HG03139 (cell line): Measurements from ENCODE around the gene FGGY.
"Not testable (repeated sequence)": the region's sequence is repeated elsewhere in the genome, so short reads cannot be mapped to it uniquely, and the experiment has no call there.

Experiments used
- ATAC-seq: cut with Tn5 transposase; IDR thresholded peaks from one replicate; pipeline ENCODE4 v1.9.1; 2021; ENCODE audit not compliant: unreplicated experiment

Gene FGGY

DNA sequence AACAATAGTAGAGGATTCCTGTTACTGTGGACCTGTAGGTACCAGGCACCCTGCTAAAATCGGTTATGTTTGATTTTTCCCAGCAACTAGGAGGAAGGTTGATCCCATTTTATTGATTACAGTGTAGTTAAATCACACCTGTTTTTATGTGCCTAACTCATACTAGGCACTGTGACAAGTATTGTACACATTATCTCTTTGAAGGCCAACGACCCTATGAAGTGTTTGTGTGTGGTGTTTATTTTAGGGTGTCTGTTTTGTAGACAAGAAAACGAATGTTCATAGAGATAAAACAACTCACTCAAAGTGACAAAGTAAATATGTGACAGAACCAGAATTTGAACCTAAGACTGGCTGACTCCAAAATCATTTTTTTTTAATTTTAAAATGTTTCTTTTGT is 49.5 kb downstream of the FGGY start:
- no peak for ATAC-seq

DNA sequence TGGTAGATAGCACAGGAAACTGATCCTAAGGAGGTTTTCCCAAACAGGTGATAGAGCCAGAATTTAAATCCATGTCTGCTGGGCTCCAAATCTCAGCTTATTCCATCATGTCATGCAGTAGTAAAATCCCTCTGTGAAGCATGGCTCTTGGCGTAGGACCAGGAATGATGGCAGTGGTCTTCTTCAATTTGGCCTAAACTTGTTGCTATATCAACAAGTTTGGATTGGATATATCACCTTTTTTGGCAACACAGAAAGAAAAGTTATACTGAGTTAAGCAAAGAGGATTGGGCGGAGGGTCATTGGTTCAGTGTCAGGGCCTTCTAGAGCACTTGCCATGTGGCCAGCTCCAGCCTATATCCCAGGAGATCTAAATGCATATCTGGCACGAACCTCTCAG is 52.2 kb downstream of the FGGY start:
- ATAC-seq = no peak

DNA sequence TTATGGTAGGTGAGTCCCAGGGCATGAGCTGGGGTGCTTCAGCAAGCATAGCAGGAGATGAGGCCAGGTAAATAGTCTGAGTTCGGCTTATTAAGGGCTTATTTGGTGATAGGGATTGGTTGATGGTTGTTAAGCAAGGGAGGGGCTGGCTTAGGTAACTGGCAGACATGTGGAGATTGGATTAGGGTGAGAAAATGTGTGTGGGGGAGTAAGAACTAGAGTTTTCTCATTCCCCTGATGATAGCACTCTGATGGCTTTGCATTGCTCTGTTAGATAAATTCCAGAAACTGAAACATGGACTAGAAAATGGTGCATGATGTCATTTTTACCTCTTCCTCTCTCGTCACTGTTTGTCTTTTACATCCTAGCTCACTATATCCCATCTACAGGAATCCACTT is 53.6 kb downstream of the FGGY start:
- no peak for ATAC-seq

DNA sequence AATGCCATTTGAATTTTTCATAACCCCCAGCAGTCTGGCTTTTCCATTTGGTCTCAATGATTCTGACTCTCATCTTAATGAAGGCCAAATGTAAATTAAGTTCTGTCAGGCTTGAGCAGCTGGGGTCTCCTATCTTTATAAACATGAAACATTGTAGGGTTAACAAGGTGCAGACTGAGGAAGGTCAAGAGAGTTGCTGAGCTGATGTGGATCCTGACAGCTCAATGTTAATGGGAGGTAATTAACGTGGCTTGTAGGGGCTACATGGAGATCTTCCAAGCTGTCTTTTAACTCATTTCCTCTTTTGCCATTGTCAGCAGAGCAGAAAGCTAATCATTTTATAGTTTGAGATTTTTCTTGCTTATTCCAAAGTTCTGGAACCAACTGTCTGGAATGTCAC is 55.2 kb downstream of the FGGY start:
- no peak for ATAC-seq

DNA sequence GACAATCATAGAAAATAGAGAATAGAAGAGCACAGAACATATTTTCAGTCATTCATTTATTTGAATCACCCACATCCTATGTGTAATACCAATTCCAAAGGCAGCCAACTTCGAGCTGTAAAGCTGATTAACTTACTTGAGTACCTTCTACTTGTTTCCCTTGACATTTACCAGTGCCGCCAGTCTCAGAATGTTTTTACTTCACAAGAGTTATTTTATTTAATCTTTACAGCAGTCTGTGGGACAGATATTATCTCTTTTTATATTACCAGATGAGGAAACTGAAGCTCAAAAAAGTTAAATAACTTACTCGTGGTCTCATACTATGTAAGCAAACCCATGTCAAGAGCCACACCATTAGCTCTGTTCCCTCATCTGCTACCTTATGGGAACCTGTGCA is 56.6 kb downstream of the FGGY start:
- ATAC-seq = no peak

DNA sequence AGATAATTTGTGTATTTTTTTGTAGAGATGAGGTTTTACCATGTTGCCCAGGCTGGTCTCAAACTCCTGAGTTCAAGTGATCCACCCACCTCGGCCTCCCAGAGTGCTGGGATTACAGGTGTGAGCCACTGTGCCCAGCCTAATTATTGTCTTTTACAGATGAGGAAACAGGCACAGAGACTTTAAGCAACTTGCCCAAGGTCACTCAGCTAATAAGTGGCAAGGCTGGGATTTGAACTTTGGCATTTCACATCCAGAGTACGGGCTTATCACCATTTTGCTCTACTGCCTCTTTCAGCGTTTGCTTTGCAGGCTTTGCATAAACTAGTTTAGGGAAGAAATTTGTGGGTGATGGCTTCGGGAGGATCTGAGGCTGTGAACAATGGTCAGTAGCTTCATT is 57.3 kb downstream of the FGGY start:
- not testable (repeated sequence) for ATAC-seq

DNA sequence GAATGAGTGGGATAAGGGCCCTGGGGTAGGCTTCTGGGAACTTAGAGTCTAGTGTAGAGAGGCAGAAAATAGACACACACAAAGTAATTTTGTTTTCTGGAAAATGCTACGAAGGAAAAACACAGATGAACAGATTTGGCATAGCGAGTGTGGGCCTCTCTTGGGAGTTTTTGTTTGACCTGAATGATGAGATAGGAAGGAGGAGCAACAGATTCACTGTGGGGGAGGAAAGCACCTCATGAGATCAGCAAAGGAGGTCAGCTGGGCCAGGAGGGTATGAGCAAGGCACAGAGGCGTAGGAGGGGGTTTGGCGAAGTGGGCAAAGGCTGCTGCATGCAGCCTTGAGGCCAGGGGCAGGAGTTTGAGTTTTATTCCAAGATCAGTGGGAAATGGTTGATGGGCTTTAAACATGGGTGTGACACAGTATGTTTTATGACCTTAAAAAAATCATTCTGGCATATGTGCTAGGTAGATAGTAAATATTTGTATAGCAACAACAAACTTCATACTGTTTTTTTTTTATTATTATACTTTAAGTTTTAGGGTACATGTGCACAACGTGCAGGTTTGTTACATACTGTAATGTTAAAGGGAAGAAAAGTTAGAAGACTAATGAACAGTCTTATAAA is 57.9 kb downstream of the FGGY start:
- ATAC-seq = no peak

DNA sequence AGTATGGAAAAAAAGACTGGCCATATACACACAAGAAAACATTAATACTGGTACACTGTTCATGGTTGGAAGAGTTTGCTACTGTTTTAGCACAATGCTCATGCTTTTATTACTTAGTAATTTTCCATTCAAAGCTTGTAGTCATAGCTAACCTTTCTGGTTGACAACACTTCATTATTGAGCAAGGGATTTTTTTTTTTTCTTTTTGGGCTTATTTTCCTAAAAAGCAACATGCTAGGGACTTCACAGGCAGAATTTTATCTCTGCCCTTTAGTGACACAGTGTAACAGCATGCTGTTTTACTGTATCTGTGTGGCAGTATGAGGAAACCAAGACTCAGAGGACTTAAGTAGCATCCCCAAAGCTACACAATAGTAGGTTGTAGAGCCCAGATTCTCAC is 58.5 kb downstream of the FGGY start:
- no peak for ATAC-seq

DNA sequence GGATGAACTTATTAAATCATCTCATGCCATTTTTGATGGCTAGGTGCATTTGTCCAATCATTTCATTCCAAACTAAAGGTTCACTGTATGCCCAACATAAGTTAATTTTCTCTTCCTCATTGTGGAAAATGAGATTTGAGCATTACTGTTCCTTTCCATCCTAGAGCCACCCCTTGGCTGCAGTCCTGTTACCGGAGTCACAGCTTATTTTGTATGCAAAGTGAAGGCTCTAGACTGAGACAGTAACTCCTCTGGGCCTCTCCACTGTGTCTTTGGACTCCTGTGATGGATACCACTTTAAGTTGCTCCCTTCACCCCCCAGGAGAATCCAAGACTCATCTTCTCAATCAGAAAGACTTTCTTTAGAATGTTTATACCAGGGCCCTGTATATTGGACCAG is 59.7 kb downstream of the FGGY start:
- no peak for ATAC-seq

DNA sequence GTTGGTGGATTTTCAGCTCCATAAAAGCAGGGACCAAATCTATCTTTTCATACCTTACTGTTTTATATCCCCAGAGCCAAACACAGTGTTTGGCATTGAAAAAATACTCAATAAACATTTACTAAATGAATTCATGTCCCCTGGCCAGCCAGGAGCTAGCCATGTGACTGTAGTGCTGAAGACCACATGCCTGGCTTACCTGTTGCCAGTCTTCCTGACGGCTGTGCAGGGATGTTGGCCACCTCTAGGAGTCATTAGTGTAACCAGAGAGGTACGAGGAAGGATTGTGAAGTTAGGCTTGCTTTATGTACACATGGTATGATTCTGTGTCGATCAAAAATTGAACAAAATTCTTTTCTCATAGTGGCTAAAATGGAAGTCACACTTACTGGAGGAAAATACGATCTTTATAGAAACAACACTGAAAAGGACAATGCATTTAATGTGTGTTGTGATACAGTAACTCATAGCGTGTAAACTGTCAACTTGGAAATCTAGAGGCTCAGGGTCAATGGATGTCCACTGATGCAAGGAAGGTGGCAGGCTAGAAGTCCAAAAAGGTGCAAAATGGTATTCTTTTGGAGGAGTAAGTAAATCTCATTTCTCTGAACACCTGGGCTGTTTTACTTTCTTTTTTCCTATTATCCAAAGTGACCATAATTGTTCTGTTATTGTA is 60.9 kb downstream of the FGGY start:
- ATAC-seq = no peak

DNA sequence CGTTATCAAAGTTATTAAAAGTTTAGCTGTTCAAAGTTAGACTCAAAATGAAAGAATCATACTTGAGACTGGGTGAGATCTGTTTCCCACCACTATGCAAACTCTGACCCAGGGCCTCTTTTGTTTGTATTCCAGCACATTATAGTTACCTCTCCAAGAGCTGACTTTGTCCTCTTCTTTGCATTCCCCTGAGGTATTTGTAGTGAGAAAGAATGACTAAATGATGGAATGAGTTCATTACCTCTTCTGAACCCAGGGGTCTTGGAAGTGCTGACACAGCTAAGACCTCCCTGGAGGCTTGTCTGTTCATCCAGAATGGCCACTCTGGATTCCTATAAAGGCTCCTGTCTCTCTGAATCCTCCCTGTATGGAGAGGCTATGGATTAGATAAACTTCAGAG is 62.4 kb downstream of the FGGY start:
- no peak for ATAC-seq

DNA sequence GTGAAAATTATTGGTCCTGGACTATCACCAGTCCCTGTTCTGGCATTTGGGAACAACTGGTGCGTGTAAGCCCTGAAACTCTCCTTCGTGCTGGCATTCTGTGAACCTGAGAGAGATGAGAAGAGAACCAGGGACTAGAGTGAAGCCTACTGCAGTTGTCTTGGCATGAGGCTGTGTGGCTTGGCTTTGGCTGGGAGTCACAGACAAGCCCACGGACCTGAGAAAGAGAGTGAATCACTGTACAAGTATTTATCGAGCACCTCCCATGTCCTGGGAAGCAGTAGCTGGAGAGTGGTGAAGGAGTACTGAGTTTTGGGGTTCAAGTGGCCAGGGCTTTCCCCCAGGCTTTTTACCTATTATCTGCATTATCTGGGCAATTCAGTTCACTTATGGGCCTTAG is 63.3 kb downstream of the FGGY start:
- ATAC-seq = no peak

DNA sequence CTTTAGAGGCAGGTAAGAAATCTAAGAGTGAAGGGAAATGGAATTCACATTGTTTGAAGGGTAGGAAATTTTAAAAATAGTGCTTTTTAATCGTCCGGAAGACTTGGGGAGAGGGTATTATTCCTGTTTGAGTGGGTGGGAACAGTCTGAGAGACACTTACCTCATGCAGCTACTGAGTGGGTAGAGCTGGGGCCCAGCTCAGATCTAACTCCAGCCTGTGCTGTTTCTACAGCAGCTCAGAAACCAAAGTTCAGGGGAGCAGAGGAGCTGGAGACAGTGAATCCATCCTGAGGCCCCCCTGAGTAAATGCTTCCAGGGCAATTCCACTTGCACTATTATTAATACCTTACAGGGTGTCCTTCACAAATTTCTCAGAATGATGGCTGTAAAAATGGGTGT is 63.8 kb downstream of the FGGY start:
- no peak for ATAC-seq

DNA sequence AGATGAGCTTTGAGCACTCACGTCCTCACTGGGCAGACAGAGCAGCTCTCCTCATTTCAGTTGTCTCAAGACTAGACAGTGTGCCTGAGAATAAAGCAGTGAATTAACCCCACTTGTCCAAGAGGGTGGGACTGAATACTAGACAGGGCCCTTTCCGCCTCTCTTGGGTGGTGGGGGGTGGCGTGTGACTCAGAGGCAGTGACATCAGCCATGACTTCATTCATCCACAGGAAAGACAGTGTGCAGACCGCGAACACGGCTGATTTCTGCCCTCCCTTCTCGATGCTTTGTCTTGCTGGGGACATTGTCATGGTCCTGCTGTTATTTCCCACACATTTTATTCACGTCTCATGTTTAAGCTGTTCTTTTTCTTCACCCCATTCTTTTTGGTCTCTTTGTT is 64.9 kb downstream of the FGGY start:
- no peak for ATAC-seq

DNA sequence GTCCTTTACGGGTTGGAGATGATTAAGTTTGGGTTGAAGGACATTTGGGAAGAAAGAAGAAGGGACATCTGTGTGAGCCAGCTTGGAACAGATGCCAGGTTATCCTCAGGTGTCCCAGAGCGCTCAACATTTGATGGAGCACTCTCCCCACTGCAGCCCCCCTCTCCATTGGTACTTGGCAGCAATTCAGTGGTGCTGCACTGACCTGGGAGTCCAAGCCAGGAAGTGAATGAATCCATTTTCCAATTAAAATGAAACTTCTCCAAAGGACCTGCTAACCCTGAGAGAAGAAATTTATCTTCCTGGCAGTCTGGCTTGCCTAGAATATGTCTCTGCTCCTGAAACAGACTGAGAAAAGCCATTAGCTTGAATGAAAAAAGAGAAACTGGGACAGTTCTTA is 67.1 kb downstream of the FGGY start:
- ATAC-seq = no peak

DNA sequence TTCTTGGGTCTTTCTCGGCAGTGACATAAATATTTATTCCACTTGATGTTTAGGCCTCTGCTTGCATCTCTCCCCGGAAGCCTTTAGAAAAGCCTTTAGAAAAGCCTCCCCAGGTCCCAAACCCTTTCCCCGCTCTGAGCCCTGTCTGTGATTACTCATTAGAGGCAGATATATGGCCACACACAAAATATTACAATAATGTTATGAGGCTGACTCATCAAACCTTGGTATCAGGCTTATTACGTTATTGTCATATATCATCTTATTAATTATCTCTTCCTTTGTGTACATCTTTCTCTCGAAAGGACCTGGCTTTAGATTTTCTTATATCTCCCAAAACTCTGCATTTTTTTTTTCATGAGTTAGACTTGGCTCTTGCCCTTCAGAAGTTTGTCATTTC is 69.5 kb downstream of the FGGY start:
- no peak for ATAC-seq

DNA sequence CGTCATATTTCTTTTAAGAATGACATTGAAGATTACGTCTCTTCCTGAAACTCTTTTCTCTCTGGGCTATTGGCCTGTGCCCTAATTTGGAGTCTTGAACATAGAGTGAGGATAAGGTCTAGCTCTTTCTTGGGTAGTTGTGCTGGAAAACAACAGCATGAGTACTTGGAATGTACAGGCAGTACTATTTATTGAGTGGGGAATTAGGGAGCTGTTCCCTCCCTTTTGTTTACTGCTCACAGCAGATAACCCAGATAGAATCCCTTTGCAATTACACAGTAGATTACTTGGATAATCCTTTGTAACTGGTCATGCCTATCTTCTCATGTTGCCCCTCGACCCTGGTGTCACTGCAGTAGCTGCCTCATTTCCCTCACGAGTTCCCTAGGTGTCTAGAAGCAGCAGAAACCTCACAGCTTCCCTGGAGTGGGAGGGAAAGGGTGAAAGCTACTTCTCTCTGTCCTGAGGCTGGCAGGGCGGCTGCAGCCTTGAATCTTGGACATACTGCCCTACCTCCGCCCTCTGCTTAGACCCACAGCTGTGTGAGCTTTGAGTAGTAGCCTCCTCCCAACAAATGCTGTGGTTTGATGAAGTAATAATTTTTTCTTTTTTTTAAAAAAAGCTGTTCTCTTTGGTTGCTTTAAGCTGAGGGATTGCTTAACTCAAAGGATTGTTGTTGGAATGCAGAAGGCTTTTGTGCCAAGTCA is 70.6 kb downstream of the FGGY start:
- no peak for ATAC-seq

DNA sequence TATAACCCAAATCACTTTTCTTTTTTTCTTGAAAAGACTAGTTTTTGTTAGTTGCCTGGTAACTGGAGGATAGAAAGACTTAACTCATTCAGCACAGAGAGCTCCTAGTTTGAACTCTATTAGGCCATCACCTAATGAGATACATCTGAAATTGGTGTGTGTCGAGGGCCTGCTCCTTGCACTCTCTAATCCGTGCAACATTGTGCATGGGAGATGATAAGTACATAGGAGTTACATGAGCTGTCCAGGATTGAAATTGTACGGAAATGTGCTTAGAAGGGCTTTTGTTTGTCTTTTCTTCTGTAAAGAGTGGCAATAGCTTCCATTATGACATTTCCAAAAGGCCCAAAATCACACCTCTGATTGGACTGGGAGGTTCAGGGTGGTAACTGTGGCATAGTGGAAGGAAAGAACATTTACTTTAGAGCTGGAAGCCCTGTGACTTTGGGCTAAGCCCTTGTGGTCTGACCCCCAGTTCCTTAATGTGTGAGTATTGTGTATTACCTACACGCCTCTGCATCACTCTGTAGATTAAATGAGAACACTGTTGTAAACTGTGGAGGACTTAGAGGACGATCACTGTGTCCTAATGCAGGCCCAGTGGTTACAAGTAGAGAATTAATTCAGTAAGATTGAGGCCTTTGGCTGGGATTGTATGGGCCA is 71.2 kb downstream of the FGGY start:
- ATAC-seq = no peak

DNA sequence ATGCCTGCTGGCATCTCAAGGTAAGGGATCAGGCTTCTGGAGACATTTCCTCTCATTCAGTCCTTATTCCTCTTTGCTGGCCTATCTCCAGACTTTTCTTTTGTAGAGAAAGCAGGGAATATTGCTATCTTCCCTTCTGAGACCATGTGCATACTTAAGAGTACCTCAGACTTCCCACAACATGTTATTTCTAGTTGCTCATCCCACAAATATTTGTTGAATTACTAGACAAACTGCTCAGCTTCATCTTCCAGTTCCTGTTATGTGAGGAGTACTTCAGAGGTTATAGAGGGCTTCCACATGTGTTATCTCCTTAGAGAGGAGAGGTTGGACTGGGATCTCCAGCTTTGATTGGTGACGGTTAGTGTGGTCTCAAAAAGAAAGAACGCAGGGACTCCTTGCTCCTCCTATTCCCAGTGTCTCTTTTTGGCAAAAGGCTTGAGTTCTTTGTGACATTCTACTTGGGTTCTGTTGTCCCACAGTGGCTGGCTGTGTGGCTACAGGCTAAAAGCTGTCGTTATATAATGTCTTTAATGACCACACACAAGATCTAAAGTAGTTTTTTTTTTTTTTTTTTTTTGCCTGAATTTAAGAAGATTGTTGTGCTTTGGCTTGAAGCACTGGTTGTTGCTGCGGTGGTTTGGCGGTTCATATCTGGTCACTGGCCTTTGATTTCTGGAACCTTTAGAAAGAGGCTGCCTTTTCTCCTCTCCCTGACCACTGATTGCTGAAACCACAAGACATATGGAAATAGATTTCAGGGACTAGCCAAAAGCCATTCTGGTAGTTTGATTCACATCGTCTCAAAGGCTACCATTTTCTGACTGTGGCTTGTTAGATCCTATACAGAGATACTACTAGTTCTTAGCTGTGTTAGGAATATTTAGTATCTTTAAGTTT is 78.7 kb downstream of the FGGY start:
- ATAC-seq = no peak

DNA sequence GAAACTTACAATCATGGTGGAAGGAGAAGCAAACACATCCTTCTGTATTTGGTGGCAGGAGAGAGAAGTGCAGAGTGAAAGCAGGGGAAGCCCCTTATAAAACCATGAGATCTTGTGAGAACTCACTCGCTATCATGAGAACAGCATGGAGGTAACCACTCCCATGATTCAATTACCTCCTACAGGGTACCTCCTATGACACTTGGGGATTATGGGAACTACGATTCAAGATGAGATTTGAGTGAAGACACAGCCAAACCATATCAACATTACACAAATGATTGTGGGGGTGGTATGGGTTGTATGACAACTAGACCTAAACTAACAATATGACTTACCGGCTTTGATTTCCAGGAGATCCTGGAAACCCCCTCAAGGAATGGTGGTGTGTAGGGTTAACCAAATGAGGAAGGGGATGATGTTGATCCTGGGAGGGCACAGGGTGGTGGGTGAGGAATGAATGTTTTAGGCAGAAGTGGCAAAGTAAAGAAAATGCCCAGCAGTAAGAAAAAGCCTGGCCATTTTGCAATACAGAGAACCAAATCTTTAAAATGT is 80.5 kb downstream of the FGGY start:
- no peak for ATAC-seq
